GM19351 (cell line): ENCODE results near the gene ZNF493.

ENCODE experiments used
- ATAC-seq: cut with Tn5 transposase; IDR thresholded peaks from one replicate; pipeline ENCODE4 v1.9.1; 2021; ENCODE audit warnings: mild to moderate bottlenecking, moderate library complexity; ENCODE audit not compliant: unreplicated experiment

The ZNF493 gene

GRCh38 chr19:21396893-21397572 is at the start of gene ZNF493:
TSS of gene ZNF493 (plus strand) at chr19:21397133. CDS start at chr19:21397238, 105 bp downstream.
- ATAC-seq: peak; percentile 99

DNA sequence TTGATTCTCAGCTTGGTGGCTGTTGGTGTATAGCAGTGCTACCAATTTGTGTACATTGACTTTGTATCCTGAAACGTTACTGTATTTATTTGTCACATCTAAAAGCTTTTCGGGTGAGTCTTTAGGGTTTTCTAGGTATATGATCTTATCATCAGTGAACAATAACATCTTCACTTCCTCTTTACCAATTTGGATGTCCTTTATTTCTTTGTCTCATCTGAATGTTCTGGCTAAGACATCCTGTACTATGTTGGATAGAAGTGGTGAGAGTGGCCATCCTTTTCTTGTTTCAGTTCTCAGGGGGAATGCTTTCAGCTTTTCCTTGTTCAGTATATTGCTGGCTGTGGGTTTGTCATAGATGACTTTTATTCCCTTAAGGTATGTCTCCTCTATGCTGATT is 44.1 kb upstream of the ZNF493 start:
- no peak for ATAC-seq

GRCh38 chr19:21358768-21359451 is 38.0 kb upstream of the ZNF493 start, which contains the start of gene ZNF738:
TSS of gene ZNF738 (plus strand) at chr19:21359000. CDS start at chr19:21359141, 141 bp downstream.
- ATAC-seq: peak; percentile 96

DNA sequence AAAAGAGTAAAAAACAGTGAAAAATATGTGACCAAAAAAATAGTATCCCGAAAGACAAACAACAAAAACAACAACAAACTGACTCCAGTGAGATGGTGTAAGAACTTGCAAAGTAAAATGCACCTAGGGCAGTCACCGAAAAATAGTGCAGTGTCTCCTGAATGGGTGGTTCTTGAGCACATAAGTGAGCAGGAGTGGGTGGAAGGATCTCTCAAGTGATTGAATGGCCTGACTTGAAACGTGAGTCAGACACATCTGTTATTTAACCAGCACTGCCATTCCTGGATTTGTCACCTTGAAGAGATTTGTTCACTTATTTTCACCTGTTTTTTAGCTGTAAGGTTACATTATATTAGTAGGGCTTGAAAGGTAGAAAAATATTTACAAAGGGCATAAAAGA is 34.6 kb upstream of the ZNF493 start:
- no peak for ATAC-seq

GRCh38 chr19:21383980-21384582 is 12.9 kb upstream of the ZNF493 start:
- no peak for ATAC-seq

DNA sequence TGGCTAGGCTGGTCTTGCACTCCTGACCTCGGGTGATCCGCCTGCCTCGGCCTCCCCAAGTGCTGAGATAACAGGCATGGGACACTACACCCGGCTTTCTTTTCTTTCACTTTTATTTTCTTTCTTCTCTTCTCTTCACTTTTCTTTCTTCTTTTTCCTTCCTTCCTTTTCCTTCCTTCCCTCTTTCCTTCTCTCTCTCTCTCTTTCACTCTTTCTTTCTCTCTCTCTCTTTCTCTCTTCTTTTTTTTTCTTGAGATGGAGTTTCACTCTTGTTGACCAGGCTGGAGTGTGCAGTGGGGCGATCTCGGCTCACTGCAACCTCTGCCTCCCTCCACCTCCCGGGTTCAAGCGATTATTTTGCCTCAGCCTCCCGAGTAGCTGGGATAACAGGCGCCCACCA is 812 bp upstream of the ZNF493 start:
- ATAC-seq: no peak

GRCh38 chr19:21398851-21399250 is 1.9 kb downstream of the ZNF493 start:
- no peak for ATAC-seq

GRCh38 chr19:21402303-21402985 is 5.5 kb downstream of the ZNF493 start:
- no peak for ATAC-seq

DNA sequence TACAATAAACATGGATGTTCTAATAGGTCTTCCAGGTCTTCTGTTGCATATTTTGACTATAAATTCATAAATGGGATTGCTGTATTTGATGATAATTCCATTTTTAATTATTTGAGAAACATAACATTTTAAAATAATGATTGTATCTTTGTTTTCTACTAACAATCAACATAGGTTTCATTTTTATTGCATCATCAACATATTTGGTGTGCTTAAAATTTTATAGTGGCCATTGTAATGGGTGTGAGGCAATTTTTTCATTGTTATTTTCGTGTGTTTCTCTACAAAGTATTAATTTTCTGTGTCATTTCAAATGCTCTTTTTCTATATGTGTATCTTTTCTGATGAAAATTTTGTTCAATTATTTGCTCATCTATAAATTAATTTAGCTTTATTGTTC is 13.2 kb downstream of the ZNF493 start:
- no peak for ATAC-seq

DNA sequence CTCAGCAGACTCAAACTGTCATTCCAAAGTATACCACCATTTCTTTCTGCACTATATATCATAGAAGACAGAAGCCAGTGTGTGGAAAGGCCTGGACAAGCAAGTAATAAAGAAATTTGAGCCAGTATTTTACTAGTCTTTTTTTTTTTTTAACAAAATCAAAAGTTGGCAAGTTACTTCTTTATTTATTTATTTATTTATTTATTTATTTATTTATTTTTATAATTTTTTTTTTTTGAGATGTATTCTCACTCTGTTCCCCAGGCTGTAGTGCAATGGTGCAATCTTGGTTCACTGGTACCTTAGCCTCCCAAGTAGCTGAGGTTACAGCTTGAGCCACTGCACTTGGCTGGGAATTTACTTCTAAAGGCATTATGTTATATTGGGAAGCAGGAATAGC is 25.3 kb downstream of the ZNF493 start:
- no peak for ATAC-seq

DNA sequence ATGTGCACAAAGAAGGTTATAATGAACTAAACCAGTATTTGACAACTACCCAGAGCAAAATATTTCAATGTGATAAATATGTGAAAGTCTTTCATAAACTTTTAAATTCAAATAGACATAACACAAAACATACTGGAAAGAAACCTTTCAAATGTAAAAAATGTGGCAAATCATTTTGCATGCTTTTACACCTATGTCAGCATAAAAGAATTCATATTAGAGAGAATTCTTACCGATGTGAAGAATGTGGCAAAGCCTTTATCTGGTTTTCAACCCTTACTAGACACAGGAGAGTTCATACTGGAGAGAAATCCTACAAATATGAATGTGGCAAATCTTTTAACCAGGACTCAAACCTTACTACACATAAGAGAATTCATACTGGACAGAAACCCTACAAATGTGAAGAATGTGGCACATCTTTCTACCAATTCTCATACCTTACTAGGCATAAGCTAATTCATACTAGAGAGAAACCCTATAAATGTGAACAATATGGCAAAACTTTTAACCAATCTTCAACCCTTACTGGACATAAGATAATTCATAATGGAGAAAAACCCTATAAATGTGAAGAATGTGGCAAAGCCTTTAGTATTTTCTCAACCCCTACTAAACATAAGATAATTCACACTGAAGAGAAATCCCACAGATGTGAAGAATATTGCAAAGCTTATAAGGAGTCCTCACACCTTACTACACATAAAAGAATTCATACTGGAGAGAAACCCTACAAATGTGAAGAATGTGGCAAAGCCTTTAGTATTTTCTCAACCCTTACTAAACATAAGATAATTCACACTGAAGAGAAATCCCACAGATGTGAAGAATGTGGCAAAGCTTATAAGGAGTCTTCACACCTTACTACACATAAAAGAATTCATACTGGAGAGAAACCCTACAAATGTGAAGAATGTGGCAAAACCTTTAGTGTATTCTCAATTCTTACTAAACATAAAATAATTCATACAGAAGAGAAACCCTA is 26.4 kb downstream of the ZNF493 start:
- ATAC-seq: no peak

- ATAC-seq: no peak
Measured at GRCh38 chr19:21430675-21431074, 33.7 kb downstream of the ZNF493 start.

DNA sequence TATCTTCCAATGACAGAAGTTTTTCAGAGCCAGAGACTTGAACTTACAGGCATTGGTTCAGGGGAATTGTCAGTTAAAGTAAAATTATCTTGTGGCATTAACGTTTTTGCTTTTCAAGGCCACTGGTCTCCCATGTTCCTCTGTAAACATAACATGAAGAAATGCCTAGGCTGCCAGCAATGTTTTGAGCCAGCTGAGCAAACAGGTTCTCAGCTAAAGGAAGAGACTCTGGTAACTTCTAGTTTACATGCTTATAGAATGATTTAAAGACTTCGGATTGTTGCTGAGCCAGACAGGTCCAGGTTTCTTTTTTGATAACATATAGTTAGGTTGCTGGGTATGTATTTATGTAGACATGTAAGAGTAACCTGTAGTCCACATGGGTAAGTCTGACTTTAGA is 35.7 kb downstream of the ZNF493 start:
- ATAC-seq: no peak

GRCh38 chr19:21434516-21434915 is 37.6 kb downstream of the ZNF493 start:
- no peak for ATAC-seq

DNA sequence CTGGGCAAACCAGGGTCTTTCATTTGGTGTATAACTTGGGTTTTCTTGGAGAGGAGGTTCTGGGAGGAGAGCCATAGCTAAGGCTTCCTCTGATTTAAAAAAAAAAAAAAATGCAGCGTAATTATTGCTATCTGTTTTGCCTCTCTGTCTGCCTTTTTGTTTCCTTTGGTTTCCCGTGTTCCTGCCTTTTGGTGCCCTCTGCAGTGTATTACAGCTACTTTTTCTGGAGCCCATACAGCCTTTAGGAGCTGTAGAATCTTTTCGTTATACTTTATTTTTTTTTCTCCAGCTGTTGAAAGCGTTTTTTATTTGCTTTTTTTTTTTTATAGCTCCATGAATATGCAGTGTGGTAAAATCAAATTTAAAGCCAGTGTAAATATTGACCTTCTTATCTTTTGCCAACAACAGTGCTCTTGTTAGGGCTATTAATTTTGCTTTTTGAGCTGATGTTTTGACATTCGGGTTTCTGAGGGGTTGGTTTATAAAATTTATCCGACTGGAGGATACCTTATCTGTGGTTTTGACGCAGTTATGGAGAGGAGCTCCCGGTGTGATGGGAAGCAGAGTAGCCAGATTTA is 38.1 kb downstream of the ZNF493 start:
- ATAC-seq: no peak

DNA sequence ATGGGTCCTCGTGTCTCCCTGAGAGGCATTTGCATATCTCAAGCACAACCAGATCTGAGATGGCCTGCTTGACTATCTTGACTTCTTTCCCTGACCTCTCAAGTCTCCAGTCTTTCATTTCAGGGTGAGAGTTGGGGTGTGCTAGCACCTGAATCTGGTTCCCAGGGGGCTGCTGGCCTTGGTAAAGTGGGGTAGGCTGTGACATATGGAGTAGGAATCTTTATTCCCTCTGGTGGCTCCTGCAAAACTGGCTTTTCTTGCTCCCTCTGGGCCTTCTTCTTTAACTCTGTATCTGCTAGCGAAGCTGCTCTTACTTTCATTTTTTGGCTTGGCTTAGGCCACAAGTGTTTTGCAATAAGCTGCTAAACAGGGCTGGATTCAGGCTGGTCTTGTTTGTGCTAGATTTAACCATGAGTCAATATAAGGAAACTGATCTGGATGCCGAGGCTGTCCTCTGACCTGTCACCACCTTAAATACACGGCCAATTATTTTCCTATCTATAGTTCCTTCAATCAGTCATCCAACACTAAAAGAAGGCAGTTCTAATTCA is 42.3 kb downstream of the ZNF493 start:
- no peak for ATAC-seq

DNA sequence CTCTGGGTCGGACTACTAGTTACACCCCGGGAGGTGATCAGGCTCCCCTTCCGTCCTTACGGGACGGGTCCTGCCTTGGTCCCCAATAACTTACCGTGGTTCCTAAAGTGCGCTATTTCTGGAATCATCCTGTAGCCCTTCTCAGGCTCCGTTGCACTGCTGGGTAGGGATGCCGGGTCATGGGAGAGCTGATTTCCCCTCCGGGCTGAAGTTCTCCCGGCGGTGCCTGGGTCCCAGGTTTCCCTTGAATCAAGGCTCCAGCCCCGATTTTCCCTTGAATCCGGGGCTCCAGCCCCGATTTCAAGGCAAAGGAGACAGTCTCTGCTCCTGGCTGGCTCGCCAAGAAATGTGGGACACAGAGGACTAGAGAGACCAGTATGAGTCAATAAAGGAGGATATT is 43.4 kb downstream of the ZNF493 start:
- ATAC-seq: no peak

DNA sequence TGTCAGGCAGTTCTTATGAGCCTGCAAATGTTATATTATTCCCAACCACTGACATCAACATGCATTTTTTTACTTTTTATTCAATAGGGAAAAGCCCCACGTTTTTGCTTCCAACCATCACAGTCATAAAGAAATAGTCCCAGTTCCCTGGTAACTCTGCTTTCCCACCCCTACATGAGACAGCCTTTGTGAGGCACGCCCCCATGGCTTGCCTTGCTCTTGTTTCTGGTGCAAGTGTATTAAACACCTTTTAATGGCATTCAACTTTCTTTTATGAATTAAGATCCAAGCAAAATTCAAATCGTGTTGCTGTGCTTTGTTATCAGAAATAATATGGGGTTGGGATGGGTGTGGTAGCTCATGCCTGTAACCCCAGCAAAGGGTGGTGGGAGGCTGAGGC is 54.3 kb downstream of the ZNF493 start:
- ATAC-seq: no peak

- ATAC-seq: no peak
Measured at GRCh38 chr19:21454901-21455300, 58.0 kb downstream of the ZNF493 start.

DNA sequence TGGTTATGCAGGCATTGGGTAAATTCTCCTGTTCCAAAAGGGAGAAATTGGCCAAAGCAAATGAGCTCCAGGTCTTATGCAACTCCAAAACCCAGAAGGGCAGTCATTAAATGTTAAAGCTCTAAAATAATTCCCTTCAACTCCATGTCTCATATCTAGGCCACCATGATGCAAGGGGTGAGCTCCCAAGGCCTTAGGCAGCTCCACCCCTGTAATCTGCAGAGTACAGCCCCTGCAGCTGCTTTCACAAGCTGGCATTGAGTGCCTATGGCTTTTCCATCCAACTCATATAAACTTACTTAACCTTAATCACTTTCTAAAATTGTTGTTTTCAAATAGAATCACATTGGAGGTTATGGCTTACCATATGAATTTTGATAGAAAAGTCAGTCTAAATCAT is 63.8 kb downstream of the ZNF493 start:
- ATAC-seq: no peak
